GM18507 (cell line): ENCODE results near the gene ARHGAP21.
"Not testable (repeated sequence)": the region's sequence is repeated elsewhere in the genome, so short reads cannot be mapped to it uniquely, and the experiment has no call there.

Source experiments
- DNase-seq: peaks from one replicate; pipeline ENCODE4 v3.0.0; 2011; ENCODE audit warnings: low read depth; ENCODE audit not compliant: insufficient read length; ENCODE audit errors: extremely low spot score
- FAIRE-seq: peaks from 2 replicates; lab custom pipeline; 2011; peaks lifted over from hg19 to GRCh38; lab: Jason Lieb, UNC

Gene ARHGAP21

DNA sequence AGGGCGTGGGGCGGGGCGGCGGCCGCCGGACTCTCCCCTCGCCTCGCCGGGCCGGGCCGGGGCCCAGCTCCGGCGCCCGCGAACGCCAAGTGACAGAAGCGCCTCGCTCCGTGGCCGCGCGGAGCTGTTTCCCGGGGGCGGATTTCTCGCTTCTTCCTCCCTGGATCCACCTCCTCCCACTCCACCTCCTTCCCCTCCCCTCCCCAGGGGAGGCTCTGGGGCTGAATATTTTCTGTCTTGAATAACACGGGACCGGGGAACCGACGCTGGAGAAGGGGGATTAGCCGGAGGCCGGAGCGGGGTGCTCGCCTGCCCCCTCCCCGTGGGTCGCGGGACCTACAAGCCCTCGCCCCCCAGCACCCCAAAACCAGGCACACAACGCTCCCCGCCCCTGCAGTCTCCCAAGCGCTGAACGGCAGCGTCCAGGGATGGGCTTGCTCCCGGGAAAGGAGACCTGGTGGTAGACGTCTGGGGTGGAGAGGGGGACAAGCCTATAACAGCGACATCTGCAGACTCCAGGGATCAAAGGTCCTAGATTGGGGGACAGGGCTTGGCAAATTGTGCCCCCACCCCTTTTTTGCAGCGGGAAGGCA lies at the start of gene ARHGAP21:
Gene ARHGAP21, minus strand, starts transcription at position 100 of the 593 bp plus-strand sequence. CDS start 1,988 bp downstream, outside the sequence.
- DNase-seq (peak; percentile 18), FAIRE-seq (no peak)

DNA sequence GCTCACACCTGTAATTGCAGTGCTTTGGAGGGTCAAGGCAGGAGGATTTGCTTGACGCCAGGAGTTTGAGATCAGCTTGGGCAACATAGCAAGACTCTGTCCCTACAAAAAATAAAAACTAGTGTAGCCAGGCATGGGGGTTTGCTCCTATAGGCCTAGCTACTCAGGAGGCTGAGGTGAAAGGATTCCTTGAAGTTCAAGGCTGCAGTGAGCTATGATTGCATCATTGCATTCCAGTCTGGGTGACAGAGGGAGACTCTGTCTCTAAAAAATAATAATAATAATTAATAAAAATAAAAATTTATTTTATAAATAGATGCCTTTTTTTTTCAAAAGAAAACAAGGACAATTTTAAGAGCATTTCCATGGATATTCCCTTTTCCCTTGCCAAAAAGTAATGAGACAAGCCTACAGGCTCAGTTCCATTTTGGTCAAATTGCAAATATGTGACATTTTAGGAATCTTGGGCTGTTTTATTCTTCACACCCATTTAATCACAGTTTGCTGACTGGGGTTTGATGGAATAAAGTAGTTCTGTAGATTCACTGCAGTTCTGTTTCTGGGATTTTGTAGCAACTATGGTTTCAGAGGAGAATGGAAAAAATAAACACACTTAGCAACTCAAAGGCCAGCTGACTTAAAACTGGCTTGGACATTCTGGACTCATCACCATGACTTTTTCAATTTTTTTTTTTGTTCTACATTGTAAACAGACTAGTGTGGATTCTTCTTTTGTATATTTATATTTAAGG lies 48.4 kb upstream of the ARHGAP21 start:
- no peak for DNase-seq
- FAIRE-seq: no peak

DNA sequence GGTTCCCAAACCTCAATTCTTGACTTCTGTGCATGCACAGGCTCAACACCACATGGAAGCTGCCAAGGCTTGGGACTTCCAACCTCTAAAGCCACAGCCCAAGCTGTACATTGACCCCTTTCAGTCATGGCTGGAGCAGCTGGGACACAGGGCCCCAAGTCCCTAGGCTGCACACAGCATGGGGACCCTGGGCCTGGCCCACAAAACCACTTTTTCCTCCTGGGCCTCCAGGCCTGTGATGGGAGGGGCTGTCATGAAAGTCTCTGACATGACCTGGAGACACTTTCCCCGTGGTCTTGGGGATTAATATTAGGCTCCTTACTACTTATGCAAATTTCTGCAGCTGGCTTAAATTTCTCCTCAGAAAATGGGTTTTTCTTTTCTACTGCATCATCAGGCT lies 41.3 kb upstream of the ARHGAP21 start:
- FAIRE-seq, DNase-seq: not testable (repeated sequence)

DNA sequence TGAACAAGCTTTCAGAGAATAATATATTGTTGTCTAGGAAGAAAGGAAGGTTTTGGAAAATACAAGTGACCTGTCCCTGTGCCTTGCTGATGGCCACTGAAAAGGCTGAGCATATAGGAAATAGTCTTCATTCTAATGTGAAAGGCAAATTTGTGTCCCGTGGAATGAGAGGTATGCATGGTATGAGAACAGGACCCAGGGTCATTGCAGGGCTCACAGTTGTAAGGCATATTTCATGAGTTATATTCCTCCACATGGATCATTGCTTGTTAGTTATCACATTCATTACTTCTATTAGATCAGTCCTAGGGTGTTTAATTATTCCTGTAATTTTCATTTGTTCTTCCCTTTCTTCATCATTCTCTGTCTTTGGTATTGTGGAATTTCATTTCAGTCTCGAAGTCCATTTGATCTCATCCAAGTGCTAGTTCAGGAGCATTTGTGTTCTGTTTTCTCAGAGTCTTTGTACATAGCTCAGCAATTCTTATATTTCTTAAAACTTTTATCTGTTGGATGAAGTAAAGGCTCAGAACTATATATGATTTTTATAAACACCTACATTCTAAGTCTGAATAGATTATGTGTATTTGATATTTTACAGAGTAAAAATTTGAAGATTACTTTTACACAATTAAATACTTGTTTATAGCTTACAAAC lies 39.4 kb upstream of the ARHGAP21 start:
- FAIRE-seq (no peak), DNase-seq (no peak)

DNA sequence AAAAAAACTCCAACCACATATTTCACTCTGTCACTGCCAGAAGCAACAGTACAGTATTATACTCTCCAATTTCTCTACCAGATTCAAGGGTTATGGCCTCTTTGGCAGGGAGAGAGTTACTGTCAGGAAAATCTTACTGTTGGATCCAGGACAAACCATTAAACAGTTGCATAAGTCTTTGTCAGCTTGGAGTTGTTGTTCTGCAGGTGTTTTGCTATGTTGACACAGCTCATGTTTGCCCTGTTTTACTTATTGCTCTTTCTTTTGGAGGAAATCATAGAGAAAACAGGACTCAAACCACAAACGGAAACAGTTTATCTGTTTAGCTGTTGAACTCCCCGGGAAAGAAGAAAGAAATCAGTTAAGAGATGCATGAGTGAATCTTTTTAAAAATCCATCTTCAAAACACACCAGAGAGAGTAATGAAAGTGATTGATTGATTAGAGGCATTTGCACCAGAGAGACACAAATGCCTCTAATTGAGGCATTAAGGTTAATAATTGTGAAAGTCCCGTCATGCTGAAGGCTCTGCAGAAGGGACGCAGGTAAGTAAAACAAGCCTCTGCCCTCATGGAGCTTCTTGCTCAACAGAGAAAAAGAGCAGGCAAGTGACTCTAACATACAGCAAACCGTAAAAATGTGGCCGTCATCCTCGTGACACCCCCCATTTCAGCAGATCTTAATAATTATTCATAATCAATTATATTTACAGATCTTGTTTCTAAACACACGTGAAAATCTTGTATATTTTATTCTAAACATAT lies 38.7 kb upstream of the ARHGAP21 start:
- no peak for DNase-seq
- FAIRE-seq: no peak

DNA sequence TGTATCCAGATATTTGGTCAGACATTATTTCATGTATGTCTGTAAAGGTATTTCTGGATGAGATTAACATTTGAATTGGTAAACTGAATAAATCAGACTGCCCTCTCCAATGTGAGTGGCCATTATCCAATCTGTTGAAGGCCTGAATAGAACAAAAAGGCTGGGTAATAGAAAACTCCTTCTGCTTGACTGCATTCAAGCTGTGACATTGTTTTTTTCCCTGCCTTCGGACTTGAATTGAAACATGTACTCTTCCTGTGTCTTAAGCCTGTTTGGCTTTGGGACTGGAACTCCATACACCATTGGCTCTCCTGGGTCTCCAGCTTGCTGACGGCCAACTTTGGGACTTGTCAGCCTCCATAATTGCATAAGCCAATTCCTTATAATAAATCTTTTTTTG lies 36.0 kb upstream of the ARHGAP21 start:
- DNase-seq (no peak), FAIRE-seq (no peak)

DNA sequence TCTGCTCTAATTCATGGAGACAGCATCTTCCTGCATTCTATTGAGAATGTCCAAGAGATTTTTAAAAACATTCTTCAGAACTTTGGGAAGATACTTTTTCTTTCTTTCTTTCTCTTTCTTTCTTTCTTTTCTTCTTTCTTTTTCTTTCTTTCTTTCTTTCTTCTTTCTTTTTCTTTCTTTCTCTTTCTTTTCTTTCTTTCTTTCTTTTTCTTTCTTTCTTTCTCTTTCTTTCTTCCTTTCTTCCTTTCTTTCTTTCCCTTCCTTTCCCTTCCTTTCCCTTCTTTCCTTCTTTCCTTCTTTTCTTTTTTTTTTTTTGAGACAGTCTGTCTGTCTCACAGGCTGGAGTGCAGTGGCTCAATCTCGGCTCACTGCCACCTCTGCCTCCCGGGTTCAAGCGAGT lies 34.6 kb upstream of the ARHGAP21 start:
- DNase-seq, FAIRE-seq: not testable (repeated sequence)

DNA sequence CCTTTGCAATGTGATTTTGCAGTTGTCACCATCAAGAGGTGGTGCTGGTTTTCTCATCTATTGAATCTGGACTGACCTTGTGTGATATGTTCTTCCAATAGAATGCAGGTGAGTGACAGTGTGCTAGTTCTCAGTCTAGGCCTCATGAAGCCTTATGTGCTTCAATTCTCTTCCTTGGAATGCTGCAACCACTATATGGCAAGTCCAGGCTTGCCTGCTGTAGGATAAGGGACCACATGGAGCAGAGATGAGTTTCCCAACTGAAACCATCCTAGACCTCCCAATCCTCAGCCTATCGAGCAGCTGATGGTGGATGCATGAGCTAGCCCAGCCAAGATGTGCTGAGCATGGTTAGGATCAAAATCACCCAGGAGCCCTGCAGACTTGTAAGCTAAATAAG lies 32.6 kb upstream of the ARHGAP21 start:
- DNase-seq (no peak), FAIRE-seq (no peak)

DNA sequence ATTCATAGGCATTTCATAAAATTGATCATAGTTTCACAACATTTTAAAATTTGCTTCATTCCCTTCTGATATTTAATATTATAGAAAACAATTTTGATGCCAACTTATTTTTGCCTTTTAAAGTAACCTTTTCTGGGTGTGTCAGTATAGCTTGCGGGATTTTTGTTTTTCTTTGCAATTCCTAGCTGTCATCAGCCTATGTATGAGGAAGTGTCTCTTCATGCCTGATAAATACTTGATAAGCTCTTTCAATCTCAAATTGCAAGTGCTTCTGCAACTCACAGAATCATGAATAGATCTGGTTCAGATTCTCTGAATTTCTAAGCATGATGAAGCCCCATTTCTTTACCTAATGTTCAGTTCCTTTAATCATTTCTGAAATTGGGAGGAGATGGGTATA lies 28.0 kb upstream of the ARHGAP21 start:
- FAIRE-seq (no peak), DNase-seq (no peak)

DNA sequence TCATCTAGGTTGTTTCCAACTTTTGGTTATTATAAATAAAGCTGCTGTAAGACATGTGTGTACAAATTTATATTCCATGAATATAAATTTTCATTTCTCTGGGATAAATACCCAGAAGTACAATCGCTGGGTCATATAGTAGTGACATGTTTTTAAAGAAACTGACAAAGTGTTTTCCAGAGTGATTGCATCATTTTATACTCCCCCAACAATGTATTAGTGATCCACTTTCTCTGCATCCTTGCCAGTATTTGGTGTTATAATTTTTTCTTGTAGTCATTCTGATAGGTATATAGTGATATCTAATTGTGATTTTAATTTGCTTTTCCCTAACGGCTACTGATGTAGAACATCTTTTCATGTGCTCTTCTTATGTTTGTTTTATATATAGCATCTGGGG lies 27.0 kb upstream of the ARHGAP21 start:
- DNase-seq (no peak), FAIRE-seq (no peak)

DNA sequence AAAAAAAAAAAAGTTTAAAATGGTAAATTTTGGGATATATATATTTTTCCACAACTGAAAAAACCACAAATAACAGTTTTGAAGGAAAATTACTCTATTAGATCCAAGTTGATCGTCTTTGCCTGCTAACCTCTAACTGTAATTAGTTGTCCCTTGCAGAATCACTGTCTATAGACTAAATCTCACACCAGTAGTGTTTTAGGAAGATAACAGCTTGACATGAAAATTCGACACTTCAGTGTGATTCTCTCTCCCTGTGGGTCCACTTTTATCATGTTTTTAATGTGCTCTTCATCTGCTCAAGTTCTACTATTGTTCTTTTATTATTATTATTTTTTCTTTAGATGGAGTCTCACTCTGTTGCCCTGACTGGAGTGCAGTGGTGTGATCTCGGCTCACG lies 24.5 kb upstream of the ARHGAP21 start:
- FAIRE-seq (no peak), DNase-seq (no peak)

DNA sequence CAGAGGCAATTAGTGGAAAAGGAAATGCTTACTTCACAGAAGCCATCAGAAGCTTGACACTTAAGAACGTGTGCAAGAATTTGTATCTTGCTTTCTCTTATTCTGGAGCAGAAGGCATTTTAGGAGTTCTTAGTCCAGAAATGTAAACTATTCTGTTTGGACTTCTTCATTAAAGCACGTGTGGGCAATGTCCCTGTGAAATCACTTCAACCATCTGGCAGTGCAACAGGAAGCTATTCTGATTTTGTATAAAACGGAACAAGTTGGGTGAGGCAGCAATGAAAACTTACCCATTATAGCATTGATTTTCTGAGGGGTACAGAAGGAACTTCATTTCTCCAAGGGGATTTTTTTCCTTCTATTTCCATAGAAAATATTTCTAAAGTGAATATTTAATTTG lies 21.3 kb upstream of the ARHGAP21 start:
- no peak for DNase-seq
- no peak for FAIRE-seq

DNA sequence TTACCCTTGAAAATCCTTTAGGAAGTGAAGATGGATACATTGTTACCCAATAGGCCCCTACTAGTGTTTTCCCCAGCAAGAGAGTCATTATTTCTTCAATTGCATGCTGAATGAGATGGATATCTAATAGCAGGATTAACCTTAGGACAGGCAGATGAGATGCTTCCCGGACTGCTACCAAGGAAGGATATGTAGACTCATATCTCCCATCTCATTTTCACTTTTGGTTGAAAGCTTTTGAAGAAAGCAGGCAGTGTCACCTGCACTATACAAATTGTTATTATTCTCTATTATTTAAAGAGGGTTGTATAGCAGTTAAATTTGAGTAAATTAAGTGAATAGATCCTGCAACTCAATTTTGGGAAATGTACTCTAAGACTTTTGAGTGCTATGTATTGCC lies 17.0 kb upstream of the ARHGAP21 start:
- no peak for FAIRE-seq
- no peak for DNase-seq

DNA sequence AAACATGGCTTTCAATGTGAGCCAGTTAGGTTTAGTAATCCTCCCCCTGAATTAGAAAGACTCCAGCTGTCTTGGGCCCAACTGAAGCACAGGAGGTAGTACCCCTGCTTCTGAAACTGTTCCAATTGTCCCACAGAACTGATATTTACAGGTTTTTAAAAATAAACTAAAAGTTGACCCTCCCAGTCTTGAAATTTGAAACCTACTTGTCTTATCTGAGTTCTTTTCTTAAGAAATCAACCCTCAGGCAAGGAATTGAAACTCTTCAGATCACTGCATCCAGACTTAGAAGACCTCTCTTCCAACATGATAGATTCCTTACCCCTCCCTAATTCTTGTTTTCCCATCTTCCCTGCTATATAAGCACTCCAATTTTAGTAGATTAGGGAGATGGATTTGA lies 13.3 kb upstream of the ARHGAP21 start:
- DNase-seq: no peak
- FAIRE-seq: no peak

DNA sequence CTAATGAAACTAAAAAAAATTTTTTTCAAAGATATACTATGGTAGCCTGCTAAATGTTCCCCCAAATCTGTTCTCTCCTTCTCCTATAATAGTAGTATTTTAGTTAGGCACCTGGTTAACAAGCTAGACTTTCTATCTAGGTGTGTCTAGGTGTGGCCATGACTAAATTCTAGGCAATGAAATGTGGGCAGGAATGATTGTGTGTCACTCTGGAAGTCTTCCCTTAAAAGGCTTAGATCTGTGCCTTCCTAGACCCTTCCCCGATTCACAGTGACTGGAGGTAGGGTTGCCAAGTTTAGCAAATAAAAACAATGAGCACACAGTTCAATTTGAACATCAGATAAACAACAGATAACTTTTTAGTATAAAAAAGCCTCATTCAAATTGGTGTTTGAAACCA lies 8.3 kb upstream of the ARHGAP21 start:
- no peak for DNase-seq
- FAIRE-seq: no peak

DNA sequence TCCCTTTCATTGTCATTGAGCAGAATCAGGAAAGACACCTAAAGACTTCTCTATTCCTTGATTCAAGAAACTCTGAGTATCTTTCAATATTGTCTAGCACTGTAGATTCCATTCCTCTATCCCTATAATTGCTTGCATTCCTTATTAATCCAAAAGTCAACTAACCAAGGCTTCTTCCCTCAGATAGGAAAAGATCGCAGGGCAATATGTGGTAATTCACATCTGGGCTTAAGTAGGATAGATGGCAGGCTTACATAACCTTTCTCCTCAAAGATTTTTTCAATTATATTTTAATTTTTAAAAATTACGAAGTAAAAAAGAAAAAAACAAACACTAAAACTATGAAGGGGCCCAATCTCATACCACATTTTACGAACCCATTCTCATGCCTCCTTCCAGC lies 7.1 kb upstream of the ARHGAP21 start:
- FAIRE-seq (no peak), DNase-seq (no peak)

DNA sequence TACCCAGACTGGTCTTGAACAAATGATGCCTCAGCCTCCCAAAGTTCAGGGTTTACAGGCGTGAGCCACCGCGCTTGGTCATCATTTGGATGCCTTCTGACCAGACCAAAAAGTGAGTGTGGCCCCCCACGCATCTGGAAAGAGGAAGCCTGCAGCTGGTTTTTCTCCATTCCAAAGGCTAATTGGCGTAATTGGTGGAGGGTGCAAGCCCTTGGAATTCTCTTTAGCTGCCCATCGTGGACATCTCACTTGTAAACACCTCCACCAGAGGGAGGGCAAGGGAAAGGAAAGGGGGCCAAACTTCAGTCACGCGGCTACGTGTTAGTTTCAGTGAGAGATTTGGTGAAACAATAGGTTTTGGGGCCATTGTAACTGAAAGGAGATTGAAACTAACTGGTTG lies 4.1 kb upstream of the ARHGAP21 start:
- DNase-seq (no peak), FAIRE-seq (peak; percentile 46)

DNA sequence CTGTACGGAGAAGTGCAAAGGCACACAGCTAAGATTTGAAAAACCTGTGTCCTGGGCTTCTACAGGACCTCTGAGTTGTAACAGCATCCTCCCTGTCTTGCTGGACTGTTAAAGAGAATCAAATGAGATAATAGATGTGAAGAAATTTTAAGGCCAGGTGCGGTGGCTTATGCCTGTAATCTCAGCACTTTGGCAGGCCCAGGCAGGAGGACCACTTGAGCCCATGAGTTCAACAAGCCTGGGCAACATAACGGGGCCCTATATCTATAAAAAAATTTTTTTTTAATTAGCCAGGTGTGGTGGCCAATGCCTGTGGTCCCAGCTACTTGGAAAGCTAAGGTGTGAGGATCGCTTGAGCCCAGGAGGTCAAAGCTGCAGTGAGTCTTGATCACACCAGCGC lies 2.9 kb upstream of the ARHGAP21 start:
- DNase-seq (no peak), FAIRE-seq (no peak)

DNA sequence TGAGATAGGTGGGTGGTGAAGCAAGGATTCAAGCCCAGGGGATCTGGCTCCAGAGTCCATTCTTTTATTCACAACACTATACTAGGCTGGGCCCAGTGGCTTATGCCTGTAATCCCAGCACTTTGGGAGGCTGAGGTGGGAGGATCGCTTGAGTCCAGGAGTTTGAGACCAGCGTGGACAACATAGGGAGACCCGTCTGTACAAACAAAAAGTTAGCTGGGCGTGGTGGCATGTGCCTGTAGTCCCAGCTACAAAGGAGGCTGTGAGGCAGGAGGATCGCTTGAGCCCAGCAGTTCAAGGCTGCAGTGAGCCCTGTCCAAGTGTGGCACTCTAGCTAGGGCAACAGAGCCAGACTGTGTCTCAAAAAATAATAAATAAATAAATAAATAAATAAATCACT lies 2.3 kb upstream of the ARHGAP21 start:
- DNase-seq, FAIRE-seq: not testable (repeated sequence)
